Measurements from ENCODE around the gene ANKMY1. TPM values are rescaled to one million over a fixed set of nuclear protein-coding genes. Genes with fewer than 3 reads are reported as not detected.

ANKMY1 gene
- total RNA-seq, 6 experiments from 2014 or later = 6.6 to 11.0 (median 9.0) TPM

DNA sequence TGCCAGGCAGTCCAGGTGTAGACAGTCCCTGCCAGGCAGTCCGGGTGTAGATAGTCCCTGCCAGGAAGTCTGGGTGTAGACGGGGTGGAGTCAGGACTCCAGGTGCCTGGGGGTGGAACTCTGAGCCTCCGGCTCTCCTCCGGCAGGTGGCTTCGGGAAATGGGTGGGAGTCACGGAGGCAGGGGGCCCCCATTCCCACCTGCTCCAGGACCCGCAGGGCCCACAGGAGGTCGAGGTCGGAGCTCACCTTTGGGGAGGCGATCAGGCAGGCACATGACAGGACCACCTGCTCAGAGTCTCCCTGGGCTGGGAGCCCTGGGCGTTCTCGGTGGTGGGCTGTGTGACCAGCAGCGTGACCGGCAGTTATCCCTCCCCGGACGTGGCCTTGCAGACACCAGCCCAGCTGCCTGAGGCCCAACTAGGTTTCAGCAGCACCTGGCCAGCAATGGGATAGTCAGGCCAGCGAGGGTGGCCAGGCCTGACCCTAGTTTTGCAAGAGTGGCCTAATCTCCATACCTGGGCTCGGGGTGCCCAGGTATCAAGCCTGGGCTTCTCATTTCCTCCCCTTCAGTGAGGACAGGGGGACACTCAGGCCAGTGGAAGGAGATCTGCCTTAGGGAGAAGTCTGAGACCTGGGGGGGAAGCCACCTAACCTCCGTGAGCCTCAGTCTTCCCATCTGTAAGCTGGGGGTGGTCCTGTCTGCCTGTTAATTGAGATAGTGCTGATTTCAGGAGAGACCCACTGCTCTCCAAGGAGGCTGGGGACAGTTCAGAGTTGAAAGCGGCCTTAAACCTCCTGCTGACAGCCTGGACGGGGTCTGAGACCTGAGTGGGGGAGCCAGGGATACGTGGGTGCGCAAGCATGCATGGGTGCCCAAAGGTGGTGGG is 109.2 kb downstream of the ANKMY1 start:
- no peak for ATAC-seq
- intact Hi-C loops (cut with DNase I) = no loop called here

DNA sequence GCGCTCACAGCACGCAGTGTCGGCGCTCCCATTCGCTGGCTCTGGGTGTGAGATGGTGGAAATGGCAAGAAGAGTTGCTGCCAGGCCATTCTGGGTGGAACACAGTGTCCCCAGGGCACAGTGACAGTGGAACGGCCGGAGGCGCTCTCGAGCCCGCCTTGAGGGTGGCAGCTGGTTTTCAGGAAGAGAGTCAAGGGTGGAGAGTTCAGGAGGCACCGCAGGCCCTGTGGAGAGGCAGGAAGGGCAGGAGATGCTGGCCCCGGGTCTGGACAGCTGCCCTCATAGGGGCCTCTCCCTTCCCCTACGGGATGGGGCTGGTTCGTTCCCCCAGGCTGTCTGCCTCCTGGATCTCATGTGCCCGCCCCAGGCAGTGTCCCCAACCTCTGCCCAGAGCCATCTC is 109.9 kb downstream of the ANKMY1 start:
- Histone ChIP-seq H3K9me3 (no peaks in the 10 kb centered on the region), H3K4me3 (no peak overlapping the region), H3K27me3 (no peaks in the 10 kb centered on the region), H3K36me3 (no peaks in the 10 kb centered on the region), H3K27ac (no peak overlapping the region), H3K4me1 (peaks cover 0 to 4% (median 0%) of the 10 kb centered on the region in 4 donors)
- TF ChIP-seq, protein P1, sequence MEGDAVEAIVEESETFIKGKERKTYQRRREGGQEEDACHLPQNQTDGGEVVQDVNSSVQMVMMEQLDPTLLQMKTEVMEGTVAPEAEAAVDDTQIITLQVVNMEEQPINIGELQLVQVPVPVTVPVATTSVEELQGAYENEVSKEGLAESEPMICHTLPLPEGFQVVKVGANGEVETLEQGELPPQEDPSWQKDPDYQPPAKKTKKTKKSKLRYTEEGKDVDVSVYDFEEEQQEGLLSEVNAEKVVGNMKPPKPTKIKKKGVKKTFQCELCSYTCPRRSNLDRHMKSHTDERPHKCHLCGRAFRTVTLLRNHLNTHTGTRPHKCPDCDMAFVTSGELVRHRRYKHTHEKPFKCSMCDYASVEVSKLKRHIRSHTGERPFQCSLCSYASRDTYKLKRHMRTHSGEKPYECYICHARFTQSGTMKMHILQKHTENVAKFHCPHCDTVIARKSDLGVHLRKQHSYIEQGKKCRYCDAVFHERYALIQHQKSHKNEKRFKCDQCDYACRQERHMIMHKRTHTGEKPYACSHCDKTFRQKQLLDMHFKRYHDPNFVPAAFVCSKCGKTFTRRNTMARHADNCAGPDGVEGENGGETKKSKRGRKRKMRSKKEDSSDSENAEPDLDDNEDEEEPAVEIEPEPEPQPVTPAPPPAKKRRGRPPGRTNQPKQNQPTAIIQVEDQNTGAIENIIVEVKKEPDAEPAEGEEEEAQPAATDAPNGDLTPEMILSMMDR (IDR thresholded peaks at IDR 0.05) = no peak
- no peak for TF ChIP-seq POLR2A (IDR thresholded peaks at IDR 0.05)
- intact Hi-C loops (cut with DNase I) = no loop called here
- no CpG with 5 or more reads among the region's 15 CpGs for WGBS (ENCODE audit: insufficient coverage, low coverage, low lambda C conversion rate, missing lambda C conversion rate)
- ATAC-seq = no peak
- no peak for DNase-seq

More for the DNA sequence above, 109.2 kb downstream of the ANKMY1 start:
- no peak for DNase-seq
- Histone ChIP-seq H3K36me3 (no peaks in the 10 kb centered on the region), H3K4me1 (peaks cover 0 to 4% (median 0%) of the 10 kb centered on the region in 4 donors), H3K27me3 (no peaks in the 10 kb centered on the region), H3K27ac (no peak overlapping the region), H3K9me3 (no peaks in the 10 kb centered on the region), H3K4me3 (no peak overlapping the region)
- 80% methylated on average over 3 of the region's 23 CpGs for WGBS (ENCODE audit: insufficient coverage, low coverage, low lambda C conversion rate, missing lambda C conversion rate)
- no peak for TF ChIP-seq POLR2A (IDR thresholded peaks at IDR 0.05)
- TF ChIP-seq, protein P1 (IDR thresholded peaks at IDR 0.05) = no peak

DNA sequence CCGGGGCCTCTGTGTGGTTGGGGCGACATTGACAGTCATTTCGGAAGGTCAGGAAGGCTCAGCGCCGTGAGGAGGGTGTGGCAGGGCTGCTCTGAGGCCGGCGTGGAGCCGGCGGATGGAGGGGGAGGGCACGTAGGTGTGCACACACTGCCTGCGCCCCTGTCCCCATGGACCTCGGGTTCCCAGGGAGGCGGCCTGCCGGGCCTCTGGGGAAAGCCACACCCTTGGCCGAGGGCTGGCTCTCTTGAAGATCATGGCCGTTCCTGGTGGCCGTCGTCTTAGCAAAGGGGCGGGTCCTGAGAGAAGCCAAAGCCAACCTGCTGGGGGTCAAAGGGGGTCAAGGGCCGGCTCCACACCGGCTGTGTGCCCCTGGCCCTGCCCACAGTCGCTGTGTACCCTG is 110.5 kb downstream of the ANKMY1 start:
- H3K9me3 ChIP-seq = no peaks in the 10 kb centered on the region
- H3K4me3 ChIP-seq = no peak overlapping the region
- DNase-seq (no peak), ATAC-seq (no peak)
- no peak for TF ChIP-seq POLR2A (IDR thresholded peaks at IDR 0.05)
- intact Hi-C loops (cut with DNase I) = no loop called here
- WGBS (ENCODE audit: insufficient coverage, low coverage, low lambda C conversion rate, missing lambda C conversion rate) = 40% methylated on average over 1 of the region's 22 CpGs
- H3K36me3 ChIP-seq = no peaks in the 10 kb centered on the region
- H3K27me3 ChIP-seq = no peaks in the 10 kb centered on the region
- no peak overlapping the region for H3K27ac ChIP-seq
- peaks cover 0 to 3% (median 0%) of the 10 kb centered on the region in 4 donors for H3K4me1 ChIP-seq

DNA sequence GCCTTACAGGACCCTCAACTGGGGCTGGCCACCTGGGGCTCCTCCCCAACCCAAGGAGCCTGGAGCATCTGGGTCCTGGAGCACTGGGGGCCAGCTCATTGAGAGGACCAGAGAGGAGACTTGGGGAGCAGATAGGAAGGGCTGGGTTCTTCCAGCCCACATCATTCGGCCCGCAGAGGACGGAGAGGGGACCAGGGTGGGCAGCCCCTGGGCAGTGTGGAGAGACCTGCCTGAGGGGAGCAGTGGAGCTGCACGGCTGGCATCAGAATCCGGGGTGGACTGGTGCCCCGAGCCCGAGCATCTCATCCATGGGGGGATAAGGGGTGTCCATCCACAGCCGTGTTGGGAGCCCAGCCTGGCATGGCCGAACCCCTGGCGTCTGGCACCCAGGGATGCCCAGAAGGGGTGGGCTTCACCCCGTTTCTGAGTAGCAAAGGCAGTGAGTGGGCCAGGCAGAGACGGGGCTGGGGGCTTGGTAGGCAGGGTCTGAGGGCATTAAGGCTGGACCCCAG is 111.1 kb downstream of the ANKMY1 start:
- H3K27me3 ChIP-seq = no peaks in the 10 kb centered on the region
- no CpG with 5 or more reads among the region's 12 CpGs for WGBS (ENCODE audit: insufficient coverage, low coverage, low lambda C conversion rate, missing lambda C conversion rate)
- H3K4me3 ChIP-seq = no peak overlapping the region
- no peaks in the 10 kb centered on the region for H3K36me3 ChIP-seq
- TF ChIP-seq, protein P1 (IDR thresholded peaks at IDR 0.05) = no peak
- no peak for TF ChIP-seq POLR2A (IDR thresholded peaks at IDR 0.05)
- H3K9me3 ChIP-seq = no peaks in the 10 kb centered on the region
- H3K4me1 ChIP-seq = no peaks in the 10 kb centered on the region
- DNase-seq (no peak), ATAC-seq (no peak)
- intact Hi-C loops (cut with DNase I) = no loop called here
- H3K27ac ChIP-seq = no peak overlapping the region

DNA sequence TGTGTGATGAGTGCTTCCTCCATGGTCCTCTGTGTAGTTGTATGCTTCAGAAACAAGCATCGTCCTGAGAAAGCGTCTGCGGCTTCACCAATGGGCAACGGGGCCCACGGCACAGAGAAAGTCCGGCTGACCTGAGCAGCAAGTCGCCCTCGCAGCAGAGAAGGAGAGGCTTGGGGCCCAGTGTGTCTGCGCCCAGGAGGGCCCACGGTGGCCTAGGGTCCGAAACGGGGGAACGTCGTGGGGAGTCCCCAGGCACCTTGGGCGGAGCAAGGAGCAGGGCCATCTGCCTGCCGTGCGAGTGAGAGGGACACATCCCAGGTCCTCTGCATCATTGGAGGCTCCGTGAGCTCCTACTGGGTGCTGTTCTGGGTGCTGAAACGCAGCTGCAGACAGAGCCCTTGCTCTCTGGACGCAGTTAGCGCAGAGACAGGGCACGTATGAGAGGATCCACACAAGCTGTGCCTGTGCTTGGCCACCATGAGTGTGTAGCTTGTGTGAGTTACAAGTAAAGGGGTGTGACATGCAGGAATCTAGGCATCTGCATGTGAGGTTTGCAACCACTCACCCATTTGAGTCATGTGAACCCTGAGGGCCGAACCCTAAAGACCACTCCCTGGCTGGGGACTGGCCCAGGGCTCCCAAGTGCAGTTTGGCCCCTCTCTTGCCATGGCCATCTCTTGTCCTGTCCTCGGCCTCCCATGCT is 111.7 kb downstream of the ANKMY1 start:
- H3K27ac ChIP-seq = no peak overlapping the region
- H3K4me1 ChIP-seq = no peaks in the 10 kb centered on the region
- H3K9me3 ChIP-seq = no peaks in the 10 kb centered on the region
- no peaks in the 10 kb centered on the region for H3K27me3 ChIP-seq
- H3K4me3 ChIP-seq = no peak overlapping the region
- no peak for DNase-seq
- 87% methylated on average over 6 of the region's 24 CpGs for WGBS (ENCODE audit: insufficient coverage, low coverage, low lambda C conversion rate, missing lambda C conversion rate)
- ATAC-seq = no peak
- no peaks in the 10 kb centered on the region for H3K36me3 ChIP-seq
- intact Hi-C loops (cut with DNase I) = no loop called here
- TF ChIP-seq, protein P1 (IDR thresholded peaks at IDR 0.05) = no peak
- no peak for TF ChIP-seq POLR2A (IDR thresholded peaks at IDR 0.05)
